GM23338 (cell line): ENCODE data around the gene LYRM9. TPM values are rescaled to one million over a fixed set of nuclear protein-coding genes. Genes with fewer than 3 reads are reported as not detected.

ENCODE experiments used
- ATAC-seq: fragments of 200-7000 bp; cut with Tn5 transposase; 3 replicates; pipeline ENCODE4 v1.9.1; 2020
- DNase-seq: peaks from one replicate; pipeline ENCODE4 v3.0.0-alpha.2; 2015; ENCODE audit warnings: low spot score
- H2AFZ ChIP-seq: fragments of 200-600 bp; sonication (generic); 2 replicates; pipeline ENCODE4 v1.8.0; 2016; ENCODE audit warnings: antibody characterized with exemption, mild to moderate bottlenecking, moderate library complexity
- H3F3A ChIP-seq: fragments of 200-600 bp; sonication (generic); replicated peaks from 2 replicates; pipeline ENCODE4 v1.8.0; 2017; ENCODE audit warnings: antibody characterized with exemption, mixed run types, low read depth
- H3K27ac ChIP-seq: fragments of 200-600 bp; sonication (generic); 2 replicates; pipeline ENCODE4 v1.6.1; 2016; ENCODE audit warnings: low read depth
- H3K27me3 ChIP-seq: fragments of 200-600 bp; sonication (generic); 2 replicates; pipeline ENCODE4 v1.8.0; 2016; ENCODE audit warnings: mild to moderate bottlenecking, mixed run types, moderate library complexity; ENCODE audit not compliant: insufficient read depth
- H3K36me3 ChIP-seq: fragments of 200-600 bp; sonication (generic); 2 replicates; pipeline ENCODE4 v1.8.0; 2016; ENCODE audit warnings: mild to moderate bottlenecking; ENCODE audit not compliant: insufficient read depth
- H3K4me1 ChIP-seq: fragments of 200-600 bp; sonication (generic); 2 replicates; pipeline ENCODE4 v1.8.0; 2016; ENCODE audit warnings: mild to moderate bottlenecking, moderate library complexity; ENCODE audit not compliant: insufficient read depth
- H3K4me2 ChIP-seq: fragments of 200-600 bp; sonication (generic); 2 replicates; pipeline ENCODE4 v1.7.1; 2017; ENCODE audit warnings: mixed run types
- H3K4me3 ChIP-seq: fragments of 200-600 bp; sonication (generic); 2 replicates; pipeline ENCODE4 v1.6.1; 2016; ENCODE audit warnings: mixed run types
- H3K79me2 ChIP-seq: fragments of 200-600 bp; sonication (generic); replicated peaks from 2 replicates; pipeline ENCODE4 v1.8.0; 2017; ENCODE audit warnings: mild to moderate bottlenecking; ENCODE audit not compliant: insufficient read depth
- H3K9me2 ChIP-seq: fragments of 200-600 bp; sonication (generic); 2 replicates; pipeline ENCODE4 v1.8.0; 2017; ENCODE audit not compliant: insufficient read depth
- H4K20me1 ChIP-seq: fragments of 200-600 bp; sonication (generic); replicated peaks from 2 replicates; pipeline ENCODE4 v1.8.0; 2017; ENCODE audit warnings: mild to moderate bottlenecking; ENCODE audit not compliant: insufficient read depth
- H3K27ac Mint-ChIP-seq: 2 replicates; pipeline ENCODE4 v1.8.0; 2020; ENCODE audit warnings: inconsistent platforms, mild to moderate bottlenecking, moderate library complexity, mixed read lengths
- H3K27me3 Mint-ChIP-seq: 3 replicates; pipeline ENCODE4 v1.8.0; 2022; ENCODE audit warnings: low read depth, mild to moderate bottlenecking, moderate library complexity, mixed read lengths, inconsistent platforms; ENCODE audit not compliant: insufficient read depth, poor library complexity
- H3K36me3 Mint-ChIP-seq: 3 replicates; pipeline ENCODE4 v1.8.0; 2021; ENCODE audit warnings: low read depth, mild to moderate bottlenecking, inconsistent platforms, moderate library complexity, mixed read lengths
- H3K4me1 Mint-ChIP-seq: 3 replicates; pipeline ENCODE4 v1.8.0; 2020; ENCODE audit warnings: mild to moderate bottlenecking, inconsistent platforms, mixed read lengths
- H3K4me3 Mint-ChIP-seq: 3 replicates; pipeline ENCODE4 v1.8.0; 2021; ENCODE audit warnings: moderate library complexity, mild to moderate bottlenecking, inconsistent platforms, mixed read lengths
- H3K9me3 Mint-ChIP-seq: 3 replicates; pipeline ENCODE4 v1.8.0; 2020; ENCODE audit warnings: moderate library complexity, mild to moderate bottlenecking, inconsistent platforms, mixed read lengths
- CTCF ChIP-seq, 2 experiments: fragments of 200-600 bp in 1 of 2; sonication (generic) in 1 of 2; conservative IDR thresholded peaks; 2 replicates each; pipeline versions ENCODE4 v1.5.1 to v1.6.1; 2016 to 2017; ENCODE audit warnings: antibody characterized with exemption in 2 of 2, low read depth in 2 of 2, mild to moderate bottlenecking in 2 of 2, moderate library complexity in 1 of 2
- ETS1 ChIP-seq: IDR thresholded peaks from 2 replicates; pipeline ENCODE4 v1.6.1; 2016; ENCODE audit warnings: antibody characterized with exemption
- EZH2phosphoT487 ChIP-seq: fragments of 200-600 bp; sonication (generic); IDR thresholded peaks from one replicate; pipeline ENCODE4 v1.8.1; 2018; ENCODE audit warnings: antibody characterized with exemption; ENCODE audit not compliant: unreplicated experiment
- JUNB ChIP-seq: IDR thresholded peaks from one replicate; pipeline ENCODE4 v1.6.1; 2016; ENCODE audit warnings: antibody characterized with exemption; ENCODE audit not compliant: unreplicated experiment
- NANOG ChIP-seq: IDR thresholded peaks from 2 replicates; pipeline ENCODE4 v1.6.1; 2016; ENCODE audit warnings: antibody characterized with exemption, borderline replicate concordance
- REST ChIP-seq: IDR thresholded peaks from one replicate; pipeline ENCODE4 v1.6.1; 2018; ENCODE audit warnings: antibody characterized with exemption; ENCODE audit not compliant: unreplicated experiment
- STAT1 ChIP-seq: IDR thresholded peaks from one replicate; pipeline ENCODE4 v1.6.1; 2016; ENCODE audit warnings: antibody characterized with exemption; ENCODE audit not compliant: unreplicated experiment
- ZNF114 ChIP-seq: fragments of 250-450 bp; sonication (Bioruptor Pico); IDR thresholded peaks from 2 replicates; pipeline ENCODE4 v1.5.0; 2020; ENCODE audit warnings: mild to moderate bottlenecking, moderate library complexity
- ZNF331 ChIP-seq: fragments of 250-450 bp; sonication (Bioruptor Pico); IDR thresholded peaks from 2 replicates; pipeline ENCODE4 v1.5.0; 2020; ENCODE audit warnings: low read depth, mild to moderate bottlenecking, moderate library complexity
- ZNF462 ChIP-seq: fragments of 250-450 bp; sonication (Bioruptor Pico); IDR thresholded peaks from 2 replicates; pipeline ENCODE4 v1.5.0; 2020; ENCODE audit warnings: mild to moderate bottlenecking, moderate library complexity
- polyA plus RNA-seq: library from polyadenylated mRNA; unstranded; fragments of >200 nt; fragmentation: Nextera tagmentation; extraction: Ambion mirVana; gene quantifications from 2 replicates; pipeline ENCODE4 v1.2.1, GENCODE V29; 2016
- total RNA-seq: library from RNA; depleted of rRNA; stranded (reverse); fragments of >200 nt; shearing (Covaris generic); gene quantifications from 2 replicates; pipeline ENCODE4 v1.2.3, GENCODE V29; 2014

The LYRM9 gene
- total and polyA plus RNA-seq, 2 experiments from 2014 or later: 4.7 to 6.2 TPM

- Histone ChIP-seq H2AFZ (no peak overlapping the region), H3K4me1 (peaks cover 3% of the 10 kb centered on the region; the same call in 1 of the 2 replicates), H3F3A (no peaks in the 10 kb centered on the region), H4K20me1 (no peaks in the 10 kb centered on the region), H3K4me3 (no peak overlapping the region), H3K27ac (no peak overlapping the region), H3K27me3 (peaks cover 23% of the 10 kb centered on the region), H3K79me2 (no peaks in the 10 kb centered on the region), H3K4me2 (no peak overlapping the region), H3K9me2 (0 out of 2 replicates have a peak, but pooled peaks cover 4% of the 10 kb centered on the region), H3K36me3 (no peaks in the 10 kb centered on the region)
- H3K4me1 Mint-ChIP-seq: no peaks in the 10 kb centered on the region
- no peak overlapping the region for H3K4me3 Mint-ChIP-seq
- no peaks in the 10 kb centered on the region for H3K36me3 Mint-ChIP-seq
- ATAC-seq (no peak), DNase-seq (no peak)
- H3K27ac Mint-ChIP-seq: no peak overlapping the region
- peaks cover 25% of the 10 kb centered on the region for H3K27me3 Mint-ChIP-seq
- no peaks in the 10 kb centered on the region for H3K9me3 Mint-ChIP-seq
- no peak for TF ChIP-seq ZNF331 (CRISPR knock-in tag)
Measured at GRCh38 chr17:27921599-27921998, 28.4 kb upstream of the LYRM9 start.

GRCh38 chr17:27921077-27921476 is 27.9 kb upstream of the LYRM9 start:
- no peaks in the 10 kb centered on the region for H3F3A ChIP-seq
- Mint-ChIP-seq H3K36me3 (no peaks in the 10 kb centered on the region), H3K4me3 (no peak overlapping the region), H3K27me3 (peaks cover 27% of the 10 kb centered on the region), H3K4me1 (peaks cover under 1% of the 10 kb centered on the region; the same call in 2 of the 3 replicates), H3K27ac (no peak overlapping the region), H3K9me3 (no peaks in the 10 kb centered on the region)
- no peak overlapping the region for H3K27ac ChIP-seq
- no peak overlapping the region for H3K4me3 ChIP-seq
- peaks cover 28% of the 10 kb centered on the region for H3K27me3 ChIP-seq
- H3K4me2 ChIP-seq: no peak overlapping the region
- 0 out of 2 replicates have a peak, but pooled peaks cover 4% of the 10 kb centered on the region for H3K9me2 ChIP-seq
- DNase-seq (no peak), ATAC-seq (no peak)
- no peaks in the 10 kb centered on the region for H3K79me2 ChIP-seq
- H4K20me1 ChIP-seq: no peaks in the 10 kb centered on the region
- peaks cover 7% of the 10 kb centered on the region for H3K4me1 ChIP-seq
- no peak overlapping the region for H2AFZ ChIP-seq
- H3K36me3 ChIP-seq: no peaks in the 10 kb centered on the region
- no peak for TF ChIP-seq JUNB
- TF ChIP-seq ZNF462 (CRISPR knock-in tag): no peak
- TF ChIP-seq ZNF114 (CRISPR knock-in tag): no peak
- no peak for TF ChIP-seq EZH2phosphoT487
- TF ChIP-seq CTCF (conservative IDR thresholded peaks at IDR 0.05; ENCODE audit: low read depth in 2 of 2): no peak
- TF ChIP-seq NANOG: no peak
- TF ChIP-seq STAT1: no peak
- TF ChIP-seq ETS1: no peak
- no peak for TF ChIP-seq REST
